LHCN-M2 (cell line): ENCODE results near the gene TINAGL1. TPM values are rescaled to one million over a fixed set of nuclear protein-coding genes. Genes with fewer than 3 reads are reported as not detected.

Source experiments
- DNase-seq: peaks from one replicate; pipeline ENCODE4 v3.0.0-alpha.2; 2012; ENCODE audit warnings: low read depth
- polyA plus RNA-seq: library from polyadenylated mRNA; unstranded; fragments of >200 nt; gene quantifications from one replicate; pipeline ENCODE4 v1.2.1, GENCODE V29; 2012; ENCODE audit warnings: missing spikeins
- total RNA-seq: library from RNA; depleted of rRNA; stranded (reverse); fragments of >200 nt; gene quantifications from 2 replicates; pipeline ENCODE4 v1.2.3, GENCODE V29; 2014; rRNA removed

Gene TINAGL1, protein sequence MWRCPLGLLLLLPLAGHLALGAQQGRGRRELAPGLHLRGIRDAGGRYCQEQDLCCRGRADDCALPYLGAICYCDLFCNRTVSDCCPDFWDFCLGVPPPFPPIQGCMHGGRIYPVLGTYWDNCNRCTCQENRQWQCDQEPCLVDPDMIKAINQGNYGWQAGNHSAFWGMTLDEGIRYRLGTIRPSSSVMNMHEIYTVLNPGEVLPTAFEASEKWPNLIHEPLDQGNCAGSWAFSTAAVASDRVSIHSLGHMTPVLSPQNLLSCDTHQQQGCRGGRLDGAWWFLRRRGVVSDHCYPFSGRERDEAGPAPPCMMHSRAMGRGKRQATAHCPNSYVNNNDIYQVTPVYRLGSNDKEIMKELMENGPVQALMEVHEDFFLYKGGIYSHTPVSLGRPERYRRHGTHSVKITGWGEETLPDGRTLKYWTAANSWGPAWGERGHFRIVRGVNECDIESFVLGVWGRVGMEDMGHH
- total RNA-seq, result 0.19 TPM in 1 of 2 replicates, not detected in the other
- polyA plus RNA-seq, result 0.04 TPM

DNA sequence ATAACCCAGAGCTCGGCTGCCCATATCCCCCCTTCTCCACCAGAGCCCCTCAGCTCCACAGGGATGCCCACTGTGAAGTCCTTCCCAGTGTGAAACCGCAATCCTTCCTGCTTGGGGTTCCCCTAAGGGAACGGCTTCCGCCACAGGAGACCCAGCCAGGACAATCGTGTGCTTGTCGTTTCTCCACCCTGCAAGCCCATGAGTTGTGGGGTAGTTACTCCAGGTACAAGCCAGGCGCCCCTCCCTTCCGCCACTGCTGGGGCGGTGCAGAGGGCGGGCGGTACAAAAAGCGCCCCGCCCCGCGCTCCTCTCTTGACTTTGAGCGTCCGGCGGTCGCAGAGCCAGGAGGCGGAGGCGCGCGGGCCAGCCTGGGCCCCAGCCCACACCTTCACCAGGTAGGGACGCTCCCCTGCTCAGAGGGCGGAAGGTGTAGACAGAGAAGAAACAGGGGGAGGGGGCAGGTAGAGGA lies at the start of gene TINAGL1:
Gene TINAGL1, plus strand, starts transcription at position 315 of the 469 bp plus-strand sequence. CDS start 634 bp downstream, outside the sequence.
- no peak for DNase-seq

DNA sequence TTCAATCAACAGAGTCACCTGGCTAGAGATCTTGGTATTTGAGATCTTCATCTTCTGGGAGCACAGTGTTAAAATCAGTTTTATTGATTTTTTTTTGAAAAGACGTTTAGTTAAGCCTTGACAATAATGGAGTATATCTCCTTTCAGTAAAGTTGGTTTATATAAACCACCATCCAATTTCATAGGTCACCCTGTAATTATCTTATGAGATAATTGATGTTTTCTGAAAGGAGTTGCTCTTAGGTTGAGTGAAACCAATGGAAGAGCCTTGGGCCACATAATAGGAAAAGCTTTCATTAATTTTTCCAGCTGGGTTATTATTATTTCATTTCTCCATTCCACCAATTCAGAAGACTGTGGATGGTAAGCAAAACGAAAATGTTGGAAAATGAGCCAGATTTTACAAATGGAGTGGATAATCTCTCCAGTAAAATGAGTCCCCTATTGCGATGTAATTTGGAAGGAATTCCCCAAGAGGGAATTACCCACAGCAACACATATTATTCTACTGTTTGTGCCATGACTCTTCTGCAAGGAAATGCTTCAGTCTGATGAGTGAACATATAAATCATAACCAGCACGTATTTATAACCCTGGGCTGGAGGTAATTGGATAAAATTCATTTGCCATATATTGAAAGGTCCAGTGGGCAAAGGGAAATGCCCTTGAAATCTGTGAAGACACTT lies 46.2 kb upstream of the TINAGL1 start:
- peak; percentile 26 for DNase-seq

DNA sequence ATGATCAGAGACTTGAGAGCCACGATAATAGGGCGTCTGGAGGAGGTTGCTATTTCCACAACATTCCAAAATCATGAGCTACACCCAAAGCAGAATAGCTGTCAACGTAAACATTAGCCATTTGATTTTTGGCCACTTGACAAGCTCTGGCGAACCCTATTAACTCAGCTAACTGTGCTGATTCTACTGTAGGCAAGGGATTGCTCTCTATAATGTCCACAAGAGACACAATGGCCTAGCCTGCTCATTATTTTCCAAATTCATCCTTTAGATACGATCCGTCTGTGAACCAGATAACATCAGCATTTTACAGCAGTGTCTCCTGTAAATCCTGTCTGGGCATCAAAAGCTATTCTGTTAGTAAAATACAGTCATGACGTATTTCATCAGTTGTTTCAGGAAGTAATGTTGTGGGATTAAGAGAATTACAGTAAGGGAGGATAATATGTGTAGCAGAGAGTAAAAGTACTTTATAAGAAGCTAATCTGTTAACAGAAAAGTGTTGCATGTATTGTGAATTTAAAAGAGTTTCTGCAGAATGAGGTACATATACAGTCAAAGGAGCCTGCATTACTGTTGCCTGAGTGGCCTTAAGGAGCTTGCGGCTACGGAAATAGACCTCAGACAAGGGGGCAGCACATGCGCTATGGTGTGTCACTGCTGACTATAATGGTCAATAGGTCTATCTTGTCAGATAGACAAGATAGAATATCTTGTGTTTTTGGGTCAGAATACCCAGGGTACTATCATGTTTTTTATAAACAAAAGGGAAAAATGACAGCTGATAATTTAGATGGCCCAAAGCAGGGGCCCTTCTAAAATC lies 44.9 kb upstream of the TINAGL1 start:
- peak; percentile 22 for DNase-seq

DNA sequence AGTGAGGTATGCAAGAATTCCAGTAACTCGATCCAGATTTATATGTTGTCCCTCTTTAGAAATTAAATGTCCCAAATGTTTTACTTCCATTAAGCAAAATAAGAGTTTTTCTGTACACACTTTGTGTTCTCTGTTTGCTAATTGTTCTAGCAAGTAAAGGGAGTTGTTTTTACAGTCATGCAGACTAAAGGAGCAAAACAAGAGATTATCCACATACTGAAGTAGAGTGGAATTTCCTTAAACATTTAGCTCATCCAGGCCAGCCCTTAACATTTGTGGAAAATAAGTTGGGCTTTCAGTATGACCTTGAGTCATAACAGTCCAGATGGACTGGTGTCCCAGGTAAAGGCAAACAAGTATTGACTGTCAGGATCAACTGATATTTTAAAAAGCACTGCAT lies 44.1 kb upstream of the TINAGL1 start:
- no peak for DNase-seq

DNA sequence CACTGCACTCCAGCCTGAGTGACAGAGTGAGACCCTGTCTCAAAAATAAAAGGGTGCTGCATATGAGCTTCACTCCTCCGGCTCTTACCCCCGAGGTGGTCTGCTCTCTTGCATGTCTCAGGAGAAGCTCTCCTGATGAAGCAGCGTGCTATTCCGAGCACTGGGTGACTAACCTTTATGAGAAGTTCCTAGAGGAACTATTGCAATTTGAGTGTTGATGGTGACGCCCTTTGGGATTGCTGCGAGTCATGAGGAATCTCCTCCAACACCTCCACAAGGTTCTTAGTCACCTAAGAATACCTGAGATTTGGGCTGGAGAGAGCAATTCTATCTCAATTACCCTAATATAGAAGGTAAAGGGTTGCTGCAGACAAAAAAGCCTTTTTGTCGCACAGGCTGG lies 40.8 kb upstream of the TINAGL1 start:
- DNase-seq, result no peak

DNA sequence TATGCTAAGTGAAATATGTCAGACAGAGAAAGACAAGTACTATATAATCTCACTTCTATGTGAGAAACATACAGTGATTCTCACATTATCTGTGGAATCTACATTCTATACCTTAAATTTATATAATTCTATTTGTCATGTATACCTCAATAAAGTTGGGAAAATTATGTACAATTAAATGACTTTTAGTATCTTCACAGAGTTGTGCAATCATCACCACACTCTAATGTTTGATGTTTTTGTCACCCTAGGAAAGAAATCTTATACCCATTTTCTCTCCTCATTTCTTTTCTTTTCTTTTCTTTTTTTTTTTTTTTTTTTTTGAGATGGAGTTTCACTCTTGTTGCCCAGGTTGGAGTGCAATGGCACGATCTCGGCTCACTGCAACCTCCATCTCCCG lies 37.0 kb upstream of the TINAGL1 start:
- DNase-seq, result no peak

DNA sequence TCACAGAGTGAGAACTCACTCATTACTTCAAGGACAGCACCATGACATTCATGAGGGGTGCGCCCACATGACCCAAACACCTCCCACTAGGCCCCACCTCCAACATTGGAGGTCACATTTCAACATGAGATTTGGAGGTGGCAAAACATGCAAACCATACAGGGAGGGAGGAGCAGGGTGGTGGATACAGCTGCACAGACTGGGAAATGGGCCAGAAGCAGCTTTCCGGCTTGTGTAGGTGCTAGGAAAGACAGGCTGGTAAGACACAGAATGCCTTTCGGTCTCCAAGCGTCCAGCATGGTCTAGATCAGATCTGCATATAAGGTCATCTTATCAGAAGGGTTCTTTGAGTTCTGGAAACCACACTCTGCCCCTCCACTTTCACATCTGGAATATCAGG lies 35.1 kb upstream of the TINAGL1 start:
- no peak for DNase-seq

DNA sequence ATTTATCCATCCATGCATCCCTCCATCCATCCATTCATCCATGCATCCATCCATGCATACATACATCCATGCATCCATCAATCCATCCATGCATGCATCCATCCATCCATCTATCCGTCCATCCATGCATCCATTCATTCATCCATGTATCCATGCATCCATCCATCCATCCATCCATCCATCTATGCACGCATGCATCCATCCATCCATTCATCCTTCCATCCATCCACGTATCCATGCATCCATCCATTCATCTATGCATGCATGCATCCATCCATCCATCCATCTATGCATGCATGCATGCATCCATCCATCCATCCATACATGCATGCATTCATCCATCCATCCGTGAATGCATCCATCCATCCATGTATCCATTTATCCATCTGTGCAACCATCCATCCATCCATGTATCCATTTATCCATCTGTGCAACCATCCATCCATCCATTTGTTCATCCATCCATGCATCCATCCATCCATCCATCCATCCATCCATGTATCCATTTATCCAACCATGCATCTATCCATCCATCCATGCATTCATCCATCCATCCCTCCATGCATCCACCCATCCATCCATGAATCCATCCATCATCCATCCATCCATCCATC lies 30.3 kb upstream of the TINAGL1 start:
- no peak for DNase-seq

DNA sequence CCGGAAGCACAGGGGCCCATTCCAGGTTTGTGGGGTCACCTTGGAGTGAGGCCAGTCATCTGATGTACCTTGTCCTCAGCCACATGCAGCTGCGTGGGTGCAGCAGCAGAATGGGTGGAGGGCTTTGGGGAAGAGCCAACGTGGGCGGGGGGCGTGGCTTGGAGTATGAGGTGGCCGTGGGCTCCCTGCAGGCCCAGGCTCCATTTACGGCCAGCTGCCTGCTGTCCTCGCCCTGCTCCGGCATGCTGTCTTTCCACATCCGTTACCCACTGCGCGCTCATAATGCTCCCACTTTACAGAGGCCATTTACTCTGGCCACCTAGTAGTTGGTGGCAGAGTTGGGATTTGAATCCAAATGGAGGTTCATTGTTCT lies 27.8 kb upstream of the TINAGL1 start:
- no peak for DNase-seq

DNA sequence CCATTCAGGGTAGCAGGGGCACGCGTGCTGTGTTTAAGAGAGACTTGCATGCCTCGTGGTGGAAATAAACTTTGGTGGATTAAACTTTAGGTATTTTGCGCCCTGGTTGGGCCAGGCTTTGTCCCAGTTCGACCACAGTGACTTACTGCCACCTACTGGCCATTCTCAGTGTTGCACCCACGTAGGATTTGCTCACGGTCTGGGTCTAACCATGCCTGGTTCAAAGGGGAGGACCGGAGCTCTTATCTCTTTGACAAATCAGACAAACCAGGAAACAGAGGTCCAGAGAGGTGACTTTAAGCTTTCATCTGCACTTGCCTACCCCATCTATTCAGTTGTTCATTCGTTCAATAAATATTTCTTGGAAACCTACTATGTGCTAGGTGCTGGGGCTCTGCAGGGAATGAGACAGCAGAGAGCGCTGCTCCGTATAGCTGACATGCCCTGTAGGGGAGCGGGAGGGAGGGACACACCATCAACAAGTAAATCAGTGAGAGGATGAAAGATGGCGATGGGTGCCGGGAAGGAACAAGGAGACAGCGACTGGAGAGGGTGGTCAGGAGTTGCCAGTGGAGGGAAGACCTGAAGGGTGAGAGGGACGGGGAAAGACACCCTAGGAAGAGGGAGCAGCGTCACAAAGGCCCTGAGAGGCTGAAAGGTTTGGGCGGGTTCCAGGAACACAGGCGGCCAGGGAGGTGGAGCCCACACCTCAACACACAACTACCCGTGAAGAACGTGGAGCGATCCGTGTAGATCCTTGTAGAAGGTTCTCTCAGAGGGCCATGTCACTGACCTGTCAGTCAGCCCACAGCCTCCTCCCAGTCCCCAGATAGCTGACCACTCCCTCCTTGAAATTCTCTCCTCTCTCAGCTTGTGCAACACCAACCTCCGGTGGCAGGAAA lies 27.2 kb upstream of the TINAGL1 start:
- DNase-seq, result peak; percentile 84

DNA sequence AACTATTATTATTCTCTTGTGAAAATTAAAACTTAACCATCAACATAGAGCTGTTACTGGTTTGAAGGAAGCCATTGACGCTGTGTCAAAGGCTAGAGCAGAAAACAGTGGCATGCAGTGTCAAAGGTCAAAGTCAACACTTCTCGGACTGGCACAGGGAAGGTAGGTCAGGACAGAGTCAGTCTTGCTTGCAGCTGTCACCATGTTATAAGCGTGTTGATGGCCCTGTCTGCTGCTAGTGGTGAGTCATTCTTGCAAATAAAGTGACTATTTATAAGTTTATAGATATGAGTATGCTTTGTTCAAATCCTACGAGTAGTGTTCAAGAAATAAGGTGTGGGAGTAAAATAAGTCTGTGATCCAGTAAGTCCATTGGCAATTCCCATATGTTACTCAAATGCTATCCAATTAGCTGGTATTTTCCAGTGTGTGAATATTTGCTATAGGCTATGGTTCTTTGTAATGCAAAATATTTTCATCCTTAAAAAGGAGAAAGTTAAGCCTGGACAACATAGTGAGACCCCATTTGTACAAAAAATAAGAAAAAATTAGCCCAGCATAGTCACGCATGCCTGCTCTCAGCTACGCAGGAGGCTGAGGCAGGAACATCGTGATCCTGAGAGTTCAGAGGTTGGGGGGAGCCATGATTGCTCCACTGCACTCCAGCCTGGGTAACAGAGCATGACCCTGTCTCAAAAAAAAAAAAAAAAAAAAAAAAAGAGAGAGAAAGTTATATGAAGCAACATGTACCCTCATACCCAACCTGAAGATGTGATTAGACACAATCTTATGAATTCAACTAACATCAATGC lies 26.3 kb upstream of the TINAGL1 start:
- DNase-seq, result peak; percentile 83

DNA sequence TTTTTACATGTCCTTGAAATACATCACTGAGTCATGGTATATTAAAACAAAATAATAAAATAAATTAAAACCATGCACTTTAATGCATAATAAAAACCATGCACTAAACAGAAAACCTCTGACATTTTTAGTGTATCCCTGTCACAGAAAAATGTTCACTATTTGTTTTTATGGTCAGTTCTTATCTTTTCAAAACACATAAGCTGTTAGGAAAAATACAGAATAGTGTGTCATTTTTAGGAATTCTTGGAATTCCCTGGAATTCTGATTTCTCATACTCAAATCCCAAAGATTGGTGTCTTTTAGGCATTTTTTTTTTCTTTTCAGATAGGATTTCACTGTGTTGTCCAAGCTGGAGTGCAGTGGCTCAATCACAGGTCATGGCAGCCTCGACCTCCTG lies 25.1 kb upstream of the TINAGL1 start:
- DNase-seq, result no peak

DNA sequence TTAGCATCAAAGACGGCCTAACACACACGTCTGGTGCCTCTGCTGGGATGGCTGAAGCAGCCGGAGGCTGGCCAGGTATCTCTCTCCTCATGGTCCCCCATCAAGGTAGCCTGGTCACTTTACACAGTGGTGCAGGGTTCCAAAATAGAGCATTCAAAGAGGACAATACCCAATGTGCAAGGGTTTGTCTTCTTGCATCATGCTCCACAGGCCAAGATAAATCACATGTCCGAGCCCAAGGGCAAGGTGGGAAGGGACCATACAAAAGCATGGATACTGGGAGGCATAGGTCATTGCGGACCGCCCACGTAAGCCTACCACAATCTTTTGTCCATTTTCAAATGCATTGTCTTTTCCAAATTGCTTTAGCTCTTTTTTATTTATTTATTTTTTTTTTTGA lies 23.8 kb upstream of the TINAGL1 start:
- no peak for DNase-seq

DNA sequence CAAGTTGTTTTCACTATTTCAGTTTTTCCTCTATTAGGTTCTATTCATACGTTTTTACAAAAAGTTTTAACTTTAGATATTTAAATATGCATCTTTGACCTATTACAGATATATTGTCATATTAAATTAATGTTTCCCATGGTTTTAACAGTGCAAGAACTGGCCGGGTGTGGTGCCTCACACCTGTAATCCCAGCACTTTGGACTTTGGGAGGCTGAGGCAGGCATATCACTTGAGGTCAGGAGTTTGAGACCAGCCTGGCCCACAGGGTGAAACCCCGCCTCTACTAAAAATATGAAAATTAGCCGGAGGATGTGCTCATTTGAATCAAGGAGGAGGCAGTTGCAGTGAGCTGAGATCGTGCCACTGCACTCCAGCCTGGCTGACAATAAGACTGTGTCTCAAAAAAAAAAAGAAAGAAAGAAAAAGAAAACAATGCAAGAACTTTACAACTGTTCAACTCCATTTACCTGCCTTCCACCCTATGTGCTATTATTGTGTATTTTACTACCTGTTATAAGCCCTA lies 19.8 kb upstream of the TINAGL1 start:
- DNase-seq, result no peak

DNA sequence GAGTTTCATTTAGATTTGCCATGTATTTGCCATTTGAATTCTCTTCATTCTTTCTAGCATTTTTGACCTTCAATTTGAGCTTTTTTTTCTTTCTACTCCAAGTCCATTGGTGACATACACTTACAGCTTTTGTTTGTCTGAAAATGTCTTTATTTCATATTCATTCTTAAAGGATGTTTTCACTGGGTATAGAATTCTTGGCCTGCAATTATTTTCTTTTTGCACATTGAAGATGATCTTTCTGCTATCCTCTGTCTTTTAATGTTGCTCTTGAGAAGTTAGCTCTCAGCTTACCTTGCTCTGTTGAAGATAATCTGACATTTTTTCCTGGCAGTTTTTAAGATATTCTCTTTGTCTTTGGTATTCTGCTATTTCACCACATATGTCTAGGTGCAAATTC lies 16.6 kb upstream of the TINAGL1 start:
- DNase-seq, result no peak

DNA sequence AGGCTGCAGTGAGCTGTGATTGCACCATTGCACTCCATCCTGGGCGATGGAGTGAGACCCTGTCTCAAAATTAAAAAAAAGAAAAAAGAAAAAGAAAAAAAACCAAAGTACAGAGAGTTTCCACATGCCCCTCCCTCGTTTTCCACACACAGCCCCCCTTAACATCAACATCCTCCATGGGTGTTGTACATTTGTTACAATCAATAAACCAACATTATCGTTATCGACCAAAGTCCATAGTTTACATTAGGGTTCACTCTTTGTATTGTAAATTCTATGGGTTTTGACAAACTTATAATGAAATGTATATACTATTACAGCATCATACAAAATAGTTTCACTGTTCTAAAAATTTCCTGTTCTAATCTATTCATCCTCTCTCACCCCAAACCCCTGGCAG lies 15.9 kb upstream of the TINAGL1 start:
- no peak for DNase-seq

DNA sequence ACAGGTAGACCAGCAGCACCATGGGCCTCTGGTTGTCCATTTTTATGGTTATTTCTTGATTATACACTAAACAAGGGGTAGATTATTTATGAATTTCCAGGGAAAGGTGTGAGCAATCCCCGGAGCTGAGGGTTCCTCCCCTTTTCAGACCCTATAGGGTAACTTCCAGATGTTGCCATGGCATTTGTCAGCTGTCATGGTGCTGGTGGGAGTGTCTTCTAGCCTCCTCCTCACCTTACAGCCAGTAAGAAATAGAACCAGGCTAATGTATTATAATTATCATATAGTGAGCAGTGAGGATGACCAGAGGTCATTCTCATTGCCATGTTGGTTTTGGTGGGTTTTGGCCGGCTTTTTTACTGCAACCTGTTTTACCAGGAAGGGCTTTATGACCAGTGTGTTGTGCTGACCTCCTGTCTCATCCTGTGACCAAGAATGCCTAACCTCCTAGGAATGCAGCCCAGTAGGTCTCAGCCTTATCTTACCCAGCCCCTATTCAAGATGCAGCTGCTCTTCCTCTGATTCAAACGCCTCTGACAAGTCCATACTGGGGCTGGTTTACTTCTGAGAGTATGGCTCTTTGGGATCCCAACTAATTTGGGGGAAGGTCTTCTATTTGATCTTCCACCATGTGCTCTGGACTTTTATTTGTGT lies 13.5 kb upstream of the TINAGL1 start:
- peak; percentile 77 for DNase-seq

DNA sequence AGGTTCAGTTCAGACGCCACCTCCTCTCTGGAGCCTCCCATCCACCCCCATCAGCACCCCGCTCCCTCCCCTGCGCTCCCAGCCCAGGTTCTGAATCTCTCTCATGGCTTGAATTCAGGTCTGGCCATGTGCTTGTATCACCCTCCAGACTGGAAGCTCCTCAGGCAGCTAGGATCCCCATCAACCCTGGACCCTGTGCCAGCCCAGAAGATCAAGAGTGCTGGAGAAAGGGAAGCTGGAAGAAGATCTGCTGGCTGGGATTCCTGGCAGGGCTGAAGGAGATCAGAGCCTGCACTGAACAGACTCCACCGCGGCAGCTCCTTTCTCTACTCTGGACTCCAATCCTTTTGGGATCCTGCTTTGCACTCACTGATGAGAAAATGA lies 11.7 kb upstream of the TINAGL1 start:
- DNase-seq, result no peak
